Measurements from ENCODE around the gene RAB20. TPM values are rescaled to one million over a fixed set of nuclear protein-coding genes. Genes with fewer than 3 reads are reported as not detected.
A peak's percentile ranks its signal among the peaks of the same experiment; 100 is the strongest.

The RAB20 gene
- total RNA-seq, 1 experiment from 2014 or later: 12.3 TPM

DNA sequence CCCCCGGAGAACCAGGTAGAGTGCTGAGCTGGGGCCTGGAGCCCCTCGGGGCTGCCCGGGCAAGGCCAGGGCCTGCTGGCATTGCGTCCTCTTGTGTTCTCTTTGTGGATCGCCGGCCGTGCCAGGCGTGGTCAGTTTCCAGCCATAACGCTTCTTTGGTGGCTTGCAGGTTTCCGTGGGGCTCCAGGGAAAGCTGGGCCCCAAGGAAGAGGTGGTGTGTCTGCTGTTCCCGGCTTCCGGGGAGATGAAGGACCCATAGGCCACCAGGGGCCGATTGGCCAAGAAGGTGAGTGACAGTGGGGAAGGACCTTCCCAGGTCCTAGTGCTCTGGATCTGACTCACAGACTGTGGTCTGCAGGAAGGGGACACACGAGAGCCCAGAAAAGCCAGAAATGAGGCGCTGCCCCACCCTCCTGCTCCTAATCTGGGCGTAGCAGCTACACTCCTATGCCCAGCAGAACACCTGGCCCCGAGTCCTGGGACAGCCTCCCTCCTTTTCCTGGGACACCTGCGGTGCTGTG lies 57.5 kb downstream of the RAB20 start:
- no peaks in the 10 kb centered on the region for H4K20me1 ChIP-seq (ENCODE audit: control insufficient read depth, insufficient read depth, insufficient read length)

More for the DNA sequence above, 57.5 kb downstream of the RAB20 start:
- Histone ChIP-seq H2BK5ac (ENCODE audit: insufficient read length, low read length) (no peak overlapping the region), H3K23me2 (ENCODE audit: insufficient read length, low read depth, low read length, poor library complexity, severe bottlenecking) (no peaks in the 10 kb centered on the region), H3K18ac (ENCODE audit: insufficient read length, low read depth, low read length) (no peak overlapping the region), H3K23ac (ENCODE audit: insufficient read length, low read depth, low read length) (no peak overlapping the region), H2AFZ (ENCODE audit: low read length) (no peak overlapping the region), H3K9me3 (ENCODE audit: control insufficient read depth, low read depth, low read length) (no peaks in the 10 kb centered on the region), H4K8ac (replicated peaks; ENCODE audit: insufficient read length, low read depth, low read length) (no peak overlapping the region), H3K4me2 (ENCODE audit: insufficient read depth, insufficient read length, low read length) (no peak overlapping the region), H3T11ph (ENCODE audit: low read length) (no peak overlapping the region), H3K56ac (ENCODE audit: insufficient read length, low read depth, low read length) (no peak overlapping the region), H3K4me1 (ENCODE audit: insufficient read depth, low read length) (no peaks in the 10 kb centered on the region), H3K27me3 (ENCODE audit: insufficient read depth, low read length) (no peaks in the 10 kb centered on the region), H2BK20ac (ENCODE audit: low read depth, low read length, poor library complexity, severe bottlenecking) (no peak overlapping the region), H2BK15ac (ENCODE audit: low read depth, low read length) (no peak overlapping the region), H3K14ac (ENCODE audit: insufficient read depth, low read length) (no peak overlapping the region), H3K9ac (ENCODE audit: extremely low read depth, insufficient read length, low read length) (no peak overlapping the region), H4K91ac (ENCODE audit: insufficient read length, low read depth, low read length) (no peak overlapping the region), H3K27ac (ENCODE audit: insufficient read length, low read depth, low read length) (no peak overlapping the region), H2AK5ac (ENCODE audit: insufficient read length, low read length) (no peak overlapping the region), H3K79me2 (ENCODE audit: insufficient read depth, low read length) (no peaks in the 10 kb centered on the region), H2BK120ac (ENCODE audit: low read depth, low read length, poor library complexity, severe bottlenecking) (no peak overlapping the region), H2BK12ac (ENCODE audit: insufficient read length, low read depth, low read length) (no peak overlapping the region), H3K79me1 (ENCODE audit: insufficient read depth, low read depth, low read length, poor library complexity, severe bottlenecking) (no peaks in the 10 kb centered on the region), H4K5ac (ENCODE audit: insufficient read length, low read depth, low read length) (no peak overlapping the region), H3K4ac (ENCODE audit: low read depth, low read length) (no peak overlapping the region)
- no peaks in the 10 kb centered on the region for H3K4me1 Mint-ChIP-seq
- H3K27me3 Mint-ChIP-seq (ENCODE audit: low read depth): no peaks in the 10 kb centered on the region
- no peak overlapping the region for H3K4me3 Mint-ChIP-seq
- no CpG with 5 or more reads among the region's 18 CpGs for WGBS (ENCODE audit: extremely low coverage, insufficient read length, low lambda C conversion rate)
- H3K27ac Mint-ChIP-seq: peak overlapping the region in 1 of 3 experiments; percentile 85; a peak in 1 of 7 replicates
- TF ChIP-seq, protein P1, sequence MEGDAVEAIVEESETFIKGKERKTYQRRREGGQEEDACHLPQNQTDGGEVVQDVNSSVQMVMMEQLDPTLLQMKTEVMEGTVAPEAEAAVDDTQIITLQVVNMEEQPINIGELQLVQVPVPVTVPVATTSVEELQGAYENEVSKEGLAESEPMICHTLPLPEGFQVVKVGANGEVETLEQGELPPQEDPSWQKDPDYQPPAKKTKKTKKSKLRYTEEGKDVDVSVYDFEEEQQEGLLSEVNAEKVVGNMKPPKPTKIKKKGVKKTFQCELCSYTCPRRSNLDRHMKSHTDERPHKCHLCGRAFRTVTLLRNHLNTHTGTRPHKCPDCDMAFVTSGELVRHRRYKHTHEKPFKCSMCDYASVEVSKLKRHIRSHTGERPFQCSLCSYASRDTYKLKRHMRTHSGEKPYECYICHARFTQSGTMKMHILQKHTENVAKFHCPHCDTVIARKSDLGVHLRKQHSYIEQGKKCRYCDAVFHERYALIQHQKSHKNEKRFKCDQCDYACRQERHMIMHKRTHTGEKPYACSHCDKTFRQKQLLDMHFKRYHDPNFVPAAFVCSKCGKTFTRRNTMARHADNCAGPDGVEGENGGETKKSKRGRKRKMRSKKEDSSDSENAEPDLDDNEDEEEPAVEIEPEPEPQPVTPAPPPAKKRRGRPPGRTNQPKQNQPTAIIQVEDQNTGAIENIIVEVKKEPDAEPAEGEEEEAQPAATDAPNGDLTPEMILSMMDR (conservative IDR thresholded peaks at IDR 0.05): no peak
- no peak for DNase-seq
- peaks cover 39 to 74% (median 64%) of the 10 kb centered on the region in 3 experiments for H3K36me3 Mint-ChIP-seq (ENCODE audit: insufficient read depth in 1 of 3, low read depth in 3 of 3)
- no peaks in the 10 kb centered on the region for H3K9me3 Mint-ChIP-seq
